ENCODE data around the gene SMYD3.

Gene SMYD3

DNA sequence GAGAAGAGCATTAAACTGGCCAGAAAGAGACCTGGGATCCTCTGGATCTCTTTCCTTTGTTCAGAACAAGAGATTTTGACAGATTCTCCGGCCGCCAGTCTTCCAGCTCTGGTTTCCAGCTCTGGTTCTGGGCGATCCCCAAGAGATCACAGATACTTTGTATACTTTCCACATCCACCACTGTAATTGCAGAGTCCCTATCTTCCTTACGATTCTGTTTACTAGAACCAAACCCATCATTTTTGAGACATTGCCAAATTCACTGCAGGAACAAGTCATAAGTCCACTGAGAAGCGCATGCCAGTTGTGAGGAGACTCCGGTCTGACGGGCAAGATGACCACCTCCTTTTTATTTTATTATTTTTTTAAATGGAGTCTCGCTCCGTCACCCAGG lies 505.2 kb downstream of the SMYD3 start:
- no peak for DNase-seq

DNA sequence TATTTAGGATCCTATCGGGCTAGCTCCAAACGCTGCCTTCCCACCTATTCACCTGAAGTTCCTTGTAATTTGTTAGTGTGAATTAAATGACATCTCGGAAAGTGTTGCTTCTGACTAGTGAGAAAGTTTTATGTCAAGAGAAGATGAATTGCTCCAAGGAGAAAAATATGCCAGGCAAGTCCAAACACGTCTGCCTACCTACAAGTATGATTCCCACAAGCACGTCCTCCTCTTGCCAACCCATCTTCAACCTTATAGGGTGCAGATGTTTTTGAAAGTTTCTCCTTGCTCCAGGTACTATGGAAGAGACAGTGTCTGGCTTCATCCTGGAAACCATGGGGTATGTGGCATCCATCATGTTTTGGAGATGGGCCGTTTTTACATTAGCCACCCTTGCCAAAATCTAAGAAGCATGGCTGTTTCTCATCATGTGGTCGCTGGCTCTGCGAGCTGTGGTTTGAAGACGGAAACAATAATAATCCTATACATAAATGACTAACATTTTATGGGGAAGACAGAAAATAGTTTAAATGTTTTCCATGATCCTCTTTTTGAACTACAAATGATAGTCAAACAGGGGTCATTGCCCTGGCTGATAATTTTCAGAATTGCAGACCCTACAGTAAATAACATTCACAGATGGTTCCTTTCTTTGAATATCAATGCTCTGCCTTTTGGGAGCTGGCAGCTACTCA lies 505.8 kb downstream of the SMYD3 start:
- peak; percentile 93 for DNase-seq

DNA sequence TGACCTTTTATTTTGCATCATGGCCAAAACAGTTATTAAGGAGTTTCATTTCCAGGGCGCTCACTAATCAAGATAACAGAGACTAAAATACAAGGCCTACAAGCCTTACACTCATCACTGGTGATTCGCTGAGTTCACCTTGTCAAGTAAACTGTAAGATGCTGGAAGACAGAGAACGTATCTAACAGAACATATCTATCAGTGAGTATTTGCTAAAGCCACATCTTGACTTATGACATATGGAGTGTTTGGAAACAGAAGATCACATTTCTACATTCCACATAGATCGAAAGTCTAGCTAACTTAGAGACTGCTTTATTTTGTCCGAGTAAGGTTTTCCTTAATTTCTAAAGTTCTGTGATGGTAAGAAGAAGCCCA lies 506.5 kb downstream of the SMYD3 start:
- no peak for DNase-seq

DNA sequence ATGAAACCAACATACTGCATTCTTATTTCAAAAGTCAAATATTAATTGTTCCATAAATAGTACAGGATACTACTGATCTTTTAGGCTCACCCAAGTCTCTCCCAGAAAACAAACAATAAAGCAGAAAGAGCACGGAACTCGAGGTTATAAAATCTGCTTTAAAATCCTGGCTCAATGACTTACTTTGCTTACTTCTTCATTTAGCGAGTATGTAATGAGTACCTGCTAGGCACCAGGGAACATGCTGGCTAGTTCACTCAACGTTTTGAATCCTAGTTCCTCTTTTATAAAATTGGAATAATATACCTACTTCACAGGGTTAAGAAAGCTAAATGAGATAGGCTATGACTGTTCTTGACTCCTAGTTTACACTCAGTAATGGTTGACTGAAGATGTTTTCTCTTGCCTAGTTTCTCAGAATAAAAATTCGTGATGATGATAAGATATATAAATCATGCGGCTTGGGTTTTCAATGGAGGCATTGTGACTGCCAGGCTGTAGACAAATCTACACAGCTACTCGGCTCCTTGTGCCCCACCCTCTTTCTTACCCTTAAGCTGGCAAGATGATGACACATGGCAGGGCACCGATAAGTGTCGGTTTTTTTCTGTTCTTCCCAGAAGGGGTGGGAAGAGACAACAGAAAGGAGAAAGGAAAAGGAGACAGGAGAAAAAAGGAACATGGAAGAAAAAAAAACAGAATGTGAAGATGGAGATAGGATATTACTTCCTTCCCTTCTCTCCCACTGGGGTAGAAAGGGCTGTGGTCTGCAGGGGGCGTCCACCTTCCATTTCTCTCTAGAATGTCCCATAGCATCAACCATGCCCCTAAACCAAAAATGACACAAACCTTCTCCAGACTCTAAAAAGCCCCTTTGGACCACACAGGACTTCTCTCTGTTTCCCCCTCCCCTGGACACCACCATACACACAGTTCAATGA lies 507.1 kb downstream of the SMYD3 start:
- no peak for DNase-seq

DNA sequence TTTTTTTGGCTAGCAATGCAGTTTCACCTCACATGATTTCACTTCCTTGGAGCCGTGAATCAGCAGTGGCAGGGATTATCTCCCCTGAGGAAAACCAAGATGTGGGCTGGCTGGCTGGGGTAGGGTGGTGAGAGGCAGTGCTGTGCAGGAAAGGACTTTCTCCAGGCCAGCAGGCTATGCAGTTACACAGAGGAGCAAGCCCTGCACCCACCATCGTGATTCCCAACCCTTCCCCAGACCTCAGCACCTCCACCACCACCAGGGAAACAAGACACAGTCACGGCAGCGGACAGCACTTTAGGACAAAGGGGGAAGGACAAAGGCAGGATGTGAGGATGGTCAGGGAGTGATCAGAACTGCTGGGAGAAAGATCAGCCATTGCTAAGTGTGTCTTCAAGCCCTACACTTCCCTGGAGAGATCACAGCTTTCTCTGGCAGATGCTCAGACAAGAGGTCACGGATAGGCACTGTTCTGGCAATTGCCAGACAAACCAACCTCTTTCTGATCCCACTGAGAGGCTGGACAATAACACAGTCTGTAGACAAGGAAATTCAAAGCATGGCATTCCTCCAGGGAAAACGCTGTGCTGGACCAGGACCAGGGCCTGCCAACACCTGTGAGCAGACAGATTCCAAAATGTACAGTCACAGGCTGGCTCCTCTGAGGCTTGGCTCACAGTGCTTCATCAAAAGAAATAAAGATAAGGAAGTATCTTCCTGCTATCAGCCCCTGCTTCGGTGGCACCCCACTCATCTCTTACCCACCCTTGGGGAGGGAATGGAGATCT lies 509.4 kb downstream of the SMYD3 start:
- peak; percentile 38 for DNase-seq

DNA sequence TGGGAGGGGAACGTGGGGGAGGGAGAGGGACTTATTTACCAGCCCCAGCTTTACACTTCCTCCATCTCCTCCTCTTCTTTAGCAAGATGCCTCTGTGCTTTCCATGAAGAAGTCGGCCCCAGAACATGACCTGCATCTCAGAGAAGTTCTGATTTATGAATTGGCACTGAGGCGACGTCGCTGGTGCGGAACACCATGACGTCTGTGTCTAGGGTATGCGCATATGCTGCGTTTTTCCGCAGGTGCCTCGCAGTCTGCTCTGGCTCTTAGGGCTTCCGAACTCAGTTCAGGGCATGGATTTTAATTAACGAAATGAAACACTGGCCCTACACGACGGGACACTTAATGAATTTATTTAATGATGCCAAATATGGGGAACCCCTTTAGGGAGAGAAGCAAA lies 510.3 kb downstream of the SMYD3 start:
- no peak for DNase-seq

DNA sequence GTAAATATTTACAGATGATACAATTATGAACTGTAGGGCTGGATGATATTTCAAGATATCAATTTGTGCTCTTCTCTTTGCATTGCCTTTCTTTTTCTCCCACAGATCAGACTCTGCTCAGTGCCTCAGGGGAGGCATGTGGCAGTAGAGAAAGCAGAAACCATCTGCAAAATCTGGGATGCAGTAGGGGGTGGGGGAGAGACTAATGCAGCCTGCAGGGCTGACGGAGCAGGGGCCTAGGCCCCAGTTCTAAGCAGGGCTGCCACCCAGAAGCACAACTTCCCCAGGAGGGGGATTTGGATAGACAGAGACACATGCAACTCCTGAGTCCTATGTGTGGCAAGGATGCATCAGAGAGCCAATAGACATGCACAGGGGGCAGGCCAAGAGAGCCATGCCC lies 511.6 kb downstream of the SMYD3 start:
- DNase-seq: no peak

DNA sequence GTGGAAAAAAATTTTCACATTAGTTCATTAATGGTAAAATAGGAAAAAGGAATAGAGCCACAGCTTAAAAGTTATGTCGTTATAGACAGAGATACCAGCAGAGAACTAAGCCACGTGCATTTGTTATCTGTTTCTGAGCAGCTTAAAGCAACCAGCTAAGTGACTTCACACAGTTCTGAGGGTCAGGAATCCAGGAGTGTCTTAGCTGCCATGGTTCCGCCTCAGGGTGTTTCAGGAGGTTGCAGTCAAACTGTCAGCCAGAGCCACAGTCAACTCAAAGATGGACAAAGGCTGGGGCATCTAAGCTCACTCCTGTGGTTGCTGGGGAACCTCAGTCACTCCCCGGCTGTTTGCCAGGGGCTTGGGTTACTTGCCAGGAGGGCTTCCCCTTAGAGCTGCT lies 515.8 kb downstream of the SMYD3 start:
- DNase-seq: no peak

DNA sequence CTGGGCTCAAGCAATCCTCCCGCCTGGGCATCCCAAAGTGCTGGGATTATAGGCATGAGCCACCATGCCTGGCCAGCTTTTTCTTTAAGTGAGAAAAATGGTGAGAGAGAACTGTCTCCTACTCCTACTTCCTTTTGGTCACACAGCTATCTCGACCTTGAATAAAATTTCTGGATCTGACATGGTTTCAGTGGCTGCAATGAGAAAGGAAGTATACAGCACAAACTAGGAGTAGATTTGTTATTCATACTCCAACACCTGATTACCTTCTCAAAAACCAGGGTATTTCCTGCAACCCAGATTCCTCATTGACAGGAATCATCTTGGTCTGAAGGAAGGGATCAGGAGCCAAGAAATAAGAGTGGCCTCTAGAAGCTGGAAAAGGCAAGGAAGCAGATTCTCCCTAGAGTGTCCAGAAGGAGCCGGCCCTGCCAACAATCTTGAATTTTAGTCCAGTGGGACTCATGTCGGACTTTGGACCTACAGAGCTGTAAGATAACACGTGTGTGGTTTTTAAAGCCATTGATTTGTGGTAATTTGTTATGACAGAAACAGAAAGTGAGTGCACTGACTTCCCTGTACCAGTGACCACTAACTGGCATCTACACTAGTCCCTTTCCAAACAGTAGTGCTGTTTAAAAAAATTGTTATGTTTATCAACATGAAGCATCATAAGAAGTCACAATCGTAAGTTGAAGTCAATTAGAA lies 516.6 kb downstream of the SMYD3 start:
- no peak for DNase-seq

DNA sequence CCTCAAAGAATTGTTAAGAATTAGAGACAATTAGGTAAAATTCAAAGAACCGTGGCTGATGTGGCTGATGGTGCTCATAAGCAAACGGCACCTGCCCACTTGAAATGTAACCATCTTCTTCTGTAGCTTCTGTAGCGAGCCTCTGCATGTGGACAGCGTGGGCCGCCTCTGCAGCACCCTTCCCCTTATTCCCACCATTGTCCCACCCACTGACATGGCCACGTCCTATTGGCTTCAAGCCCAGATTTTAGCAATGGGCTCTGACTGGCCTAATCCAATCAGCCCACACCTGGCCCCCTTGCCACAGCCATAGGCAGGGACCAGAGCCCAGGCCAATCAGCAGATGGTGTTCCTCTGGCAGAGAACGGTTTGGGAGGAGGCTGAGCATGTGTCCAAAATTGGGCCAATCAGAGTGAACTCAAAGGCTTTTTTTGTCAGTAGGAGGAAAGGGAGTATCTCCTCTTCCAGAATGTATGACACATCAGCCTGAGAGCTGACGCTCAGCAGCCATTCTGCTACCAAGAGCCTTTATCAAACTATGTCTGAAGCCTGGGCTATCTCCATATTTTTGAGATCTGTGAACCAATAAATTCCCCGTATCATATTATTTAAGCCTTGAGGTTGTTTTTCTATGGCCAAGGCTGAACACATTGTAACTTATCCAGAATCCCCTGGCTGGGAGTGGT lies 518.5 kb downstream of the SMYD3 start:
- DNase-seq: no peak

DNA sequence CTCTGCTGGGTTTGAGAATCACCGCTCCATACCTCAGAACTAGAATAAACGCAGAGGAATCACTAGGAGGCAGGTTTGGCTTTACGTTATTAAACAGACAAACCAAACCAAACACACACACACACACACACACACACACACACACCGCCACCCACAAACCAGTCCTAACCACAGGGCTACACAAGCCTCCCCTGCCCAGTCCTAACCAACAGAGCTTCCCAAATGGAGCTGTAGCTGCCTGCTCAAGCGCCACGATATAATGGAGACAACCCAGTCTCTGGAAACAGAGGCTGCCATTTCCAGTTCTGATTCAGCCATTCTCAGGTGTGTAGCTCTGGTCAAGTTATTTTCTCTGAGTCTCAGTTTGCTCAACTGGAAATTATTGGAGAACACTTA lies 519.1 kb downstream of the SMYD3 start:
- no peak for DNase-seq

DNA sequence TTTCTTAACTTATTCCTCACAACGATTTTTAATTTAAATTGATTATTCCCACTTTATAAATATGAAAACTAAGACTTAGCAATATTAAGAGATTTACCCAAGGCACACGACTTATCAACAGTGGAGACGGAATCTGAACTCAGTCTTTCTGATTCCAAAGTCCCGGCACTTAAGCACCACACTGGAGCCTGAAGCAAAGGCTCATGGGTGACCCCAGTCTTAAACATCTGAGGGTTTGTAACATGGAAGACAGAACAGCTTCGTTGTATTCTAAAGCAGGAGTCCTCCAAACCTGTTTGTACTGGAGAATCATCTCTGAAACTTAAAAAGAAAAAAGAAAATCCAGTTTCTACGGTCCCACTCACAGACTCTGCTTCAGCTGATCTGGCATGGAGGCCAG lies 519.5 kb downstream of the SMYD3 start:
- no peak for DNase-seq

DNA sequence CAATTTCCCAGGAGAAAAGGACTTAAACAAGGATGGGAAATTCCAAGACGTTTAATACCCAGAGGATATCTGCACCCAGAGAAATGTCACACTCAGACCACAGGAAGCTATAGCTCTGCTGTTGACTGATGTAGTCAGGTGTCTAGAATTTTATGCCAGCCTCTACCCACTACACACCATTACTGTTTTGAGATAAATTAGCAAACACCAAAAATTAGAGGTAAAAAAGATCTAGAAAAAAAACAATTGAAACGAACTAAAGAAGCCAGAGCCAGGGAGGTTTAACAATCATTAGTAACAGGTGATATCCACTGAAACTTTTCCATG lies 519.9 kb downstream of the SMYD3 start:
- DNase-seq: no peak

DNA sequence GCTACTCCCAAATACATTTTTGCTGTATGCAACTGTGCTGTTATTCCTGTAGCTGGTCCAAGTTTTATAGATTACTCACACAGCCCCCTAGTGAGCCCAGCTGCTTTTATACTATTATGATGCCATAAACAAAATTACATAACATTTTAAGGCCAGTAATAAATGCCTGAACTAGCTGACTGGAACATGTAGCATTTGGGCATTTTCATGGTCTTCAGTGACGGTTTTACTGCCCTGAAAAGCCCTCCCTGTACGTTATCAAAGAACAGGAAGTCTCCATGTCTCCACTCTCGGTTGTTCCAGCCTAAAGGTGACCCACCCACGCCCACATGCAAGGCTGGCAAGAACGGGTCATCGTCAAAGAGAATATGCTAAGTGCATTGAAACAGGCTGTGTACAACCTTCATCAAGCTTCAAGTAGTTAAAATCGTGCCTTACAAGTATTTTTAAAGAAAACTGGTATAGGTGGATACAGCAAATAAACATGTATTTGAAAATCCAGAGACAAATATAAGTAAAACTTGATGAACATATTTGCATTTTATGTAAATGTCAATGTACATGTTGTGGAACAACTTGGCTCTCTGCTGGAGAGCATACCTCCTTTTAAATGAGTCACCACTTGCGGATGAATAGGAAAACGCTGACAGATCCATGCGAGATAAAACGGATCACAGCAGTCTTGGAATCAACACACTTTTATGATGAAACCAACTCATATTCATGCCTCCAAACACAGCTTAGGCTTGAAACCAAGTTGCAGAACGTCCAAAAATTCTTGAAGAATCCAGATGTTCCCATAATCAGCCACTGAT lies 520.5 kb downstream of the SMYD3 start:
- peak; percentile 89 for DNase-seq

DNA sequence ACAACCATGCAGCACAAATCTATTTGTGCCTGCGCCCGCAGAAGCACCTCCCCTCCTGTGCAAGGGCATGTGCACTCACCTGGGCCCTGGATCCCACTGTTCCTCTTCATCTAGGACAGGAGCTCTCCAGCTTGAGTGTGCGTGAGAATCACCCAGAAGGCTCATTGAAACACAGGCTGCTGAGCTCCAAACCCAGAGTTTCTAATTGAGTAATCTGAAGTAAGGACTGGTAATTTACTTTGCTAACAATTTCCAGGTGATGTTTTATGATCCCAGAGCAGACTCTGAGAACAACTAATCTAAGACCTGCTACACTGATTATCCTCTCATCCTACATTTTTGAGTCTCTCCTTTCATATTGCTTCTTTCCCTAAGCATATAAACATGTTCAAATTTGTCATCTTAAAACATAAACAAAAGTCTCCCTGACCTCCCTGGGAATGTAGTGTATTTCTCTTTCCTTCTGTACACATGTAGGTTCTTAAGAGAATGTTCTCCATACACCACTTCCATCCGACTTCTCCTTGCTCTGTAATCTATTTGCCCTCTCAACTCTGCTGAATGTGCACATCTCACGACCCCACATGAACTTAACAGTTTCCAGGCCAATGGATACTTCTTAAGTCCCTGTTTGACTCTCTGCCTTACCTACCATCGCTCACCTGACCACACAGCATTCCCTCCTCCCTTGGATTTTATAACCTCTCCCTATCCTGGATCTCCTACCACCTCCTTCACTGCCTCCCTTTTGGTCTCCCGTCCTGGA lies 522.5 kb downstream of the SMYD3 start:
- no peak for DNase-seq

DNA sequence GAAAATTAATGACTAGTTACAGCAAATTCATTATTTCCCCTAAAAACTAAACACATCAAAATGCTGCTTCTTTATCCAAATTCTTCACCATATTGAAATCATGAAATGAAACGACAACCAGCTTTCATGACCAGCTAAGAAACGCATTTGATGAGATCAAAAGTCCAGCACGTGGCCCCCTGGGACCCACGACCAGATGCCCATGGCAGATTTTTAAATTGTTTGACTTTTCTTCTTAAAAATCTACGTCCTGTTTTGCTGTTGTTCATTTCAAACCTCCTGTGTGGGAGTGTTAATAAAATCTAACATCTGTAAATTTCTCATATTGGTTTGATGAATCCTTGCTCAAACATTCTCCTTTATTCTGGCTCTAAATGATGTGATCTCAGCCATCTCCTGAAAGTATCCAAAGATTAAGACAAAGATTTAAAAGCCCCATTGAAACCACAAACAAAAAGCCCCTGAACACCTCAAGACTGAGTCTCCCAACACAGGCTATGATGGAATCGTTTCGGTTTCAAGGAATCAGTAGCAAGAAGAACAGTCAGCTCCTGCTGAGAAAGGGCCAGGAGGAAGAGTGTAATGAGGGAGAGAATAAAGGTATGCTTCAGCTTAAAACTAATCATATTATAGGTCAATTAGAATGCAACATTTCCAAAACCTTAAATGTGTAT lies 523.6 kb downstream of the SMYD3 start:
- DNase-seq: no peak

DNA sequence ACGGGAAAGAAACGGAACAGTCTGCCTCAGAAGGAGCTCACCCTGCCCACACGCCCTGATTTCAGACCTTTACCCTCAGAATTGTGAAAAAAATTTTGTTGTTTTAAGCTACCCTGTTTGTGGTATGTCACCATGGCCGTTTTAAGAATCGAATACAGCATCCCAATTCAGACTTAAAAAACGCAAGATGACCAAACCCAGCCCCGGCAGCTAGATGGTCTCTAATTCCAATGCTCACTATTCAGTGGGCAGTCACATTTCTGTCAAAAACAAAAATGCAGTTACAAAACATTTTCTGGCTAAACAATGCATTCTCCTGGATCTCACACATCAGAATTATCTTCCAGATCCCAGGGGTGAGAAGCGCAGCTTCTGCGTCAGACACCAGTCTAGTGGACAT lies 527.5 kb downstream of the SMYD3 start:
- DNase-seq: no peak

DNA sequence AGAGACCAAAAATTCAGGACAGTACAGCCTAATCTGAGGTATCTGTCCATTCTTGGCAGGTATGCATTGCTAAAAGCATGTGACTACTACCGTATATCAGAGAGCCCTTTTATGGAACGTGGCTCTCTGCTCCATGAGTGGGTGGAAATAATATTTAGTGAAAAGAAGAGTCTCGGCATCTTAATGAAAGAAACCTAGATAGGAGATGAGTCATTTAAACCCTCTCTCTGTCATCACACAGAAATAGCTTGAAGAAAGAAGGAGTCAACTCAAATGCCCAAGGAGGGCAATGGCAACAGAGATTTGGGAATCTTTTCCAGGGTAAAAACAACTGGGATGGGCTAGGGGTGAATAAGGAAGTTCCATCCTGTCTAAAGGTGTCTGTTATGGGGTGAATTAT lies 528.2 kb downstream of the SMYD3 start:
- DNase-seq: peak; percentile 37

DNA sequence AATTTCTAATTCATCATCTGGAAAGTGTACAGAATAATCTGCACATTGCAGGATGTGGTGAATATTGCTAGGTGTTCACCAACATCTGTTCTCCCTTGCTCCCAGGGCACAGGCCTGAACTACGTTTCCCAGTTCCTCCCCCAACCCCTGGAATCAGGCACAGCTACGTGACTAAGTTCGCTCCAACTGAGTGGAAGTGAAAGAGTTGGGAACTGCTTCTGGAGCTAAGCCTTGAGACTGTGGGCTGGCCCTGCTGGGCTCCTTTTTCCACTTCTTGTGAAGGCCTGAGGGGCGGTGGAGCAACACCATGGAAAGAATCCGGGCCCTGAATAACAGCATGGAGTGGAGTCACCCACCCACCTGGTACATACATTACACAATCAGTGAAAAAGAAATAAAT lies 534.6 kb downstream of the SMYD3 start:
- DNase-seq: peak; percentile 65

DNA sequence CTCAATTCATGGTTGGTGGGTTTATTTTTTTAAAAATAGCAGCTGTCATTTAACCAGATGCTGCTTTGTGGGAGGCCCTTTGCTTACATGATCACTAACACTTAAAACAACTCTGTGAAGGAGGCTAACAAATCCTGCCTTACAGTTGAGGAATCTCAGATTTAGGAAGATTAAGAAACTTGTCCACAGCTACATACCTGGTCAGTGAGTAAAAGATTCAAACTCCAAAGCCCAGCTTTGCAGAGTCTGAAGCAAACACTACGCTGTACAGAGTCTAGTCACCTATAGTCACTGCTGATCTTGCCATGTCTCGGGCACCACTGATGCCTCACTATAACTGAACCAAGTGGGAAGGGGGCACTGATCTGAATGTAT lies 535.4 kb downstream of the SMYD3 start:
- DNase-seq: peak; percentile 61

Data from fibroblast of skin of right quadriceps (primary cell).